Activated CD4-positive, alpha-beta T cell treated with anti-CD3 and anti-CD28 coated beads, Interleukin-2, Interleukin-4, amounts not matched to agents 100 ng/mL and 50 ng/mL, durations not matched to agents 16 hours and 8 hours (primary cell): ENCODE results near the gene BCL11B.

ENCODE experiments used
- DNase-seq: peaks from one replicate; pipeline ENCODE4 v3.0.0-alpha.2; 2020; ENCODE audit warnings: low spot score

BCL11B gene

DNA sequence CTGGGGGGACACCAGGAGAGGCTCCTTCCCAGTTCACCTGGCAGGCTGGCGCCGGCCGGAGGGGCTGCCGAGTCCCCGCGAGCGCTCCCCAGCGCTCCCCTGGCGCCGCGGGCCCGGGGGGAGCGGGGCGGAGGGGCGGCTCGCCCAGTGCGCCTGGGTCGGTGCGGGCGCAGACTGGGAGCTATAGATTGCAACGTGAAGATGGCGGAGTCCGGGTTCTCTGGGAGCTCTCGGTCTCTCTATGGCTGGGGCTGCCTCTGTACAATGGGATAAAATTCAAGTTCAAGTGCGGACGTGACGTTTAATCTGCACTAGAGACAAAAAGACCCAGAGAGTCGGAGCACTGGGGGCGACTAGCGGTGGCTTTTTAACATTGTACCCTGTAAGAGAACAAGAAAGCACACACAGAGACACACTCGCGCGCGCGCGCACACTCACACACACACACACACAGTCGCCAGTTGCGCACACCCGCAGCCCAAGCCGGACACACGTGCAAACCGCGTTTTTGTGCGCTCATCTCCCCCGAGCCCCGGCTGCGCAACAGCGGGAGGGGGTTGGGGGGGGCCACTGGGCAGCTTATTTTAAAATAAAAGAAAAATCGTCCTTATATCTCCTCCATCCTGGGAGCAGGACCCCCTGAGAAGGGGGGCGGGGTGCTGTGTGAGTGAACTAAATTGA lies at the start of gene BCL11B:
Gene BCL11B (minus strand): TSS at position 247 of the 681 bp plus-strand sequence. CDS start 979 bp downstream, outside the sequence.
- DNase-seq, result peak; percentile 95

GRCh38 chr14:99321236-99321925 lies 49.4 kb upstream of the BCL11B start:
- DNase-seq, result no peak

- DNase-seq, result no peak
Observed at GRCh38 chr14:99320621-99321235, 48.7 kb upstream of the BCL11B start.

DNA sequence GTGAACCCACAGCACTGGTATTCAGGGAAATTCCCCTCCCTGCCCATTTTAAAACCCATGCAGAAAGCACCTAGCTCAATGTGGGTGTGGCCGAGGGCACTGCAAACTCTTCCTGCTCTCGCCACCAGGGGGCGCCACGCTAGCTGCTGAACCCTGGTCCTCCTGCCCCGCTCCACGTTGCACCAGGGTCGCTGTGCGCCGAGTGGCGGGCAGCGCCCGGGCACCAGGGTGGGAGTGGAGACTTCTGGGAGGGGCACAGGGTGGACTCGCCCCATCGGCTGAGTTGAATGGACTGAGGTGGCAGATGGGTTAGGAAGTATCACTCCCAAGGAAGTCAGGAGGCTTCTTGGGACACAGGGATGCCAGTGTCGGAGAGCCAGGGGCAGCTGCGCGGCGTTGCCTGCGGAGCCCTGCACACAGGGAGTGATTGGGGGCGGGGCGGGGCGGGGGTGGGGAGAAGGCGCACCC lies 48.1 kb upstream of the BCL11B start:
- DNase-seq, result peak; percentile 83

GRCh38 chr14:99318959-99319295 lies 46.9 kb upstream of the BCL11B start:
- DNase-seq, result no peak

DNA sequence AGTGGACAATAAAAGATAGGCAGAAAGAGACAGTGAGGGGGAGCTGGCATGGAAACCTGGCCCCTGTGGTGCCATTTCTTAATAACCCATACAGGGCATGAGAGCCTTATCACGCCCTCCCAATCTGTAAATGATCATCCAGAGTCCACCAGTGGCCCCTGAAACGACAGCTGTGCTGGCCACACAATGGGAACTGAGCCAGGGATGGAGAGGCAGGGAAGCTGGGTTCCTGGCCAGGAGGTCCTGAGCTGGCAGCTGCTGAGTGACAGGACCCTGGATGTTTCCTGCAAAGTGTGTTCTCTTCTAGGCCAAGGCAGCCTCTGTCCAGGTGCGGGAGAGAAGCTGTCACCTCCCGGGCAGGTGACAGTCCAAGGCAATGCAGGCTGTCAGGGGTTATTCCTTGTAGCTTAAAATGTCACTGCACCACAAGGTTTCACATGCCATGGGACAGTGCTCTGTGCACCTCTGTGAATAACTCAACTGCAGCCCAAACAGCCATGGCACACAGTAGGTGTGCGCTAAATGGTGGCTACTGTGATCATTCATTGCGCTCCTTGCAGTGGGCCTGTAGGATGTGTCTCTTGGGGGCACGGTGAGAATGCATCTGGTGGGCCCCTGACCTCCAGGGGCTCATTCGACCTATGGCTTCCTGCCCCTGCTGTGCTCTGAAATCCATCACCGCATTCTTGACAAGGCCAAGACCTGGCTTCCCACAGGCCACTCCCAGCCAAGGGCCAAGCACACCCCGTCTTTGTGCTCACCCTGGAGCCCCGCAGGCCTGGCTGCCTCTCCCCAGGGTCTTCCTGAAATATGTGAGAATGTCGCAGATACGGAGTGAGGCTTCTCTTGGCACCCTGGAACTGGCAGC lies 46.3 kb upstream of the BCL11B start:
- no peak for DNase-seq

DNA sequence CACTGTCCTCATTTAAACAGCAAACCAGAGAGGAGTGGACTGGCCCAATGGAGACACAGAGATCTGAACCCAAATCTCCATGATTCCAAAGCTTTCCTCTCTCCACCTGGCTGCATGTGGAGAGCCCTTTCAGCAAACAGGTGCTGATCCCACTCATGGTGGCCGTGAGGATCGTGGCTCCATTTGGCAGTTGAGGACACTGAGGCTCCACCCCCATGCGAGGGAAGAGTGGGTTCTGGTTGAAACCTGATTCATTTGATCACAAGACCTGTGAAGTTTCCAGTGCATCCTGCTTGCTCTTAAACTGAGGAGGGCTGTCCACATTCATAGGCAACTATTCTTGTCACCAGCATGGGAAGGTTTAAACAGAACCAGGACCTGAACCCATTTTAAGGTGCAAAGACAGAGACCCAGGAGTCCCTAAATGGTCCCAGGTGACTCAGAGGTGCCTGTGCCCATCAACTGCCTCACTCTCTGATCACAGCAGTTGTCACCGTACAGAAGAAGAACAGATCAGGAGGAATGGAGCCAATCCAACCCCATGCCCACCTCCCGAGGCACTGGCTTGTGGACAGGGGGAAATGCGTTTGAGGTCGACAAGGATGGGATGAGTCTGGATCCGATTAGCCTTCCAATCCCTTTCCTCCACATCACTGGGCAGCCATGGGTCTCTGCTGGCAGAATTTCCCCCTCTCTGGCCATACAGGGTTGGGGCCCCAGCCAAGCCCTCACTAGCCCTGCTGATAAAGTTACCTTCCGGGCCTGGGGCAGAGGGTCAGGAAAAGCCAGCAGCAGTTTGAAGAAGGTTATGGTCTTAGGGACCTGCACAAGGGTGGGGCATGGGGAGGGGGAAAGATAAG lies 45.5 kb upstream of the BCL11B start:
- no peak for DNase-seq

- no peak for DNase-seq
Observed at GRCh38 chr14:99316281-99317163, 44.5 kb upstream of the BCL11B start.

DNA sequence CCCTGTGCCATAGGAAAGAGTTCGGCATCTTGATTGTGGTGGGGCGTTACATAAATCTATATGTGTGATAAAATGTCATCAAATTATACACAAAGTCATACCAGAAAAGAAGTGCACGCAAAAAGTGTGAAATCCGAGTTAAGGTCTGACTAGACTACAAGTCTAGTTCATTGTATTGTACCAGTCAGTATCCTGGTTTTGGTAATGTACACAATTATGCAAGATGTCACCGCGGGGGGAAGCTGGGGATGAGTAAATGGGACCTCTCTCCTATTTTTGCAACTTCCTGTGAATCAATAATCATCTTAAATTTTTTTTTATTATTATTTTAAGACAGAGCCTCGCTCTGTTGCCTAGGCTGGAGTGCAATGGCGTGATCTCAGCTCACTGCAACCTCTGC lies 43.2 kb upstream of the BCL11B start:
- DNase-seq, result peak; percentile 30

DNA sequence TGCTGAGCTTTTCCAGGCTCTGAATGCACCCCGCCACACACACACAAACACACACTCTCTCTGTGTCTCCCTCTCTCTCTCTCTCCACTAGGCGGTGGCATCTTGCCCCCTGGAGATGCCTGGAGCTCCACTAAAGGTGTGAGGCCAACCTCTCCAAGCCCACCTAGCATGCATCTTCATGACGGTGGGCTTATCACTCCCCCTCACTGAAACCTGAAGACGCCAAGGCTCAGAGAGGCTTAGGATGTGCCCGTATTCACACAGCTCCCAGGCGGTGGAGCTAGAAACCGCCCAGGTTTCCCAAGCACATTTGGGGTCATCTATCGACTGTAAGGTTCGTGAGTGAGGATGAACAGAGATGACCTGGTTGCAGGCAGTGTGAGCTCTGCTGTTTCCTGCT lies 42.6 kb upstream of the BCL11B start:
- no peak for DNase-seq

DNA sequence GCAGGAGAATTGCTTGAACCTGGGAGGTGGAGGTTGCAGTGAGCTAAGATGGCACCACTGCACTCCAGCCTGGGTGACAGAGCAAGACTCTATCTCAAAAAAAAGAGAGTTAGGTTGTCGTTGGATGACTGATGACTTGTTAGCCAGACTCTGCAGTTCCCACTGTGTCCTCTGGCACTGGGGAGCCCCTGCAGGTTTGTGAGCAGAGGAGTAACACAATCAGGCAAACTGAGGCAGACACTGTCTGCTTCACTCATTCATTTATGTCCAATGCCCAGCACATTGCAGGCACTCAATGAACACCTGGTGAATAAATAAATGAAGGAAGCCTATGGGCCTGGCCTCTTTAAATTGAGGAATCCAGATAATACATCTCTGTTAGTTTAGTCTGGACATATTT lies 41.2 kb upstream of the BCL11B start:
- DNase-seq, result no peak

DNA sequence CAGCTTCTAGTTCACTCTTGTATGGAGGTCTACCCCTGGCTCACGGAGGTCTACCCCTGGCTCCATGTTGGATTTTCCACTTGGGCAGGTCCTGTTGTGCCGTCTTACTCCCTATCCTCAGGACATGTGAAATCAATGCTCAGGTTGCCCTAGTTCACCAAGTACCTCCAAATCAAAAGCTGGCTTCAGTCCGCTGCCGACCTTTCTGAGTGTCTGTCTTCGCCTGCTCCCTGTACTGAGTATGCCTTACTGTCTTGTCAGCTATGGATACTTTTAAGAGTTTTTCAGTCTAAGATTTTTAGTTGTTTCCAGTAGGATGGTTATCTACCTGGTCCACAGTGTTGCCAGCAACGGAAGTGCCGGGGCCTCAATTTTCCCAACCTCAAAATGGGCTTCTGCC lies 40.1 kb upstream of the BCL11B start:
- no peak for DNase-seq

GRCh38 chr14:99309220-99309766 lies 37.3 kb upstream of the BCL11B start:
- DNase-seq, result no peak

DNA sequence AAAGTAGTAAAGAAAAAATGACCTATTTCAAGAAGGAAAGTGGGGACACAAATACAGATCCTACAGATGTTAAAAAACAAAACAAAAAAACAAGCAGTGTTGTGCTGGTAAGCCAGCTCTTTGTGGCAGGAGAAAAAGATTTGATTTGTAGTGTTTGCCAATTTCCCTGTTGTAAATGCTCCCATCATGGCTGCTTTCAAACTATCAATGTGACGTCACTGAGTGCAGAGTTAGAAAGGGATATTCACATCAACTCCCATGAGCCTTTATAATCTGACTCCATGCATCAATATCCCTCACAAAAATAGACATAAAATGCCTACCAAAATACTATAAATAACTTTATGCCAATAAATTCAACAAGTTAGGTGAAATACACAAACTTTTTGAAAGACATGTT lies 32.2 kb upstream of the BCL11B start:
- no peak for DNase-seq

DNA sequence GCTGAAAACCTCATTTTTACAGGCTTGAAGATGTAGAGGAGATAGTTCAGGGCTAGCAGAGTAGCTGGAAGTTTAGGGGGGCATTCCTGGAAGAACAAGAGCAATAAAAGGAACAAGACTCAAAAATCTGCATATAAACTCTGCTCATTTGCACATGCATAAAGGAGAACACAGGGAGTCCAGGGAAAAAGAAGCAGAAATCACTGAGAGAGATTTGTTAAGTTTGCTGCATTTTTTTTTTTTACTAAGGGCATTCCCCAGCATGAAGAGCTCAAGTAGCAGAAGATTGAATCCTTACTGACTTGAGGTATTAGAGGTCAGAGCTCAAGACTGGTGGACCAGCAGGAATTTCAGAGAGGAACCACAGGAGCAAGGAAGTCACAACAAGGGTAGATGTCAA lies 28.2 kb upstream of the BCL11B start:
- DNase-seq, result no peak

GRCh38 chr14:99296517-99296916 lies 24.5 kb upstream of the BCL11B start:
- no peak for DNase-seq

GRCh38 chr14:99289394-99290189 lies 17.6 kb upstream of the BCL11B start:
- no peak for DNase-seq

DNA sequence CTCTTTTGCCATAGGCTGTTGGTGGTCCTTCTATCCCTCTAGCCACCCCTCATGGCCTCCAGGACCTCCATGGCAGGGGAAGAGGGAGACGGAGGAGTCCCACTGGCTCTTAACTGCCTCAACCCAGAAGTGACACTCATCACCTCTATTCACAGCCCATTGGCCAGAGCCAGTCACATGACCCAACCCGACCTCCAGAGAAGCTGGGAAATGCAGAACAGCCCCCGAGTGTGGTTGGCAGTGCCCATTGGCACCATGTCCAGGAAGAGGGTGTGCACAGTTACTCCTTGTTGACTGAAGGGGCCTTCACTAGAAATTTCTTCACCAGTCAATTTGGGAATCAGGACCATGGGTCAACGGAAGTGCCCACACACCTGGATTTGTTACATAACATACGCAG lies 17.0 kb upstream of the BCL11B start:
- no peak for DNase-seq

- DNase-seq, result peak; percentile 16
Observed at GRCh38 chr14:99287269-99287942, 15.4 kb upstream of the BCL11B start.
